GM18511 (cell line): ENCODE results near the gene NEU4.

Experiments
- ATAC-seq: cut with Tn5 transposase; IDR thresholded peaks from one replicate; pipeline ENCODE4 v1.9.1; 2021; ENCODE audit warnings: mild to moderate bottlenecking, moderate library complexity; ENCODE audit not compliant: unreplicated experiment

The NEU4 gene

GRCh38 chr2:241860184-241861078 is 51.4 kb downstream of the NEU4 start:
- ATAC-seq: peak; percentile 10

GRCh38 chr2:241861264-241861663 is 52.3 kb downstream of the NEU4 start:
- ATAC-seq: no peak

- no peak for ATAC-seq
Observed at GRCh38 chr2:241862093-241862492, 53.1 kb downstream of the NEU4 start.

- no peak for ATAC-seq
Observed at GRCh38 chr2:241862775-241863535, 54.0 kb downstream of the NEU4 start.

- ATAC-seq: no peak
Observed at GRCh38 chr2:241863536-241863954, 54.6 kb downstream of the NEU4 start.

GRCh38 chr2:241864168-241864849 is 55.3 kb downstream of the NEU4 start:
- ATAC-seq: no peak

- ATAC-seq: no peak
Observed at GRCh38 chr2:241864850-241865213, 55.8 kb downstream of the NEU4 start.

- no peak for ATAC-seq
Observed at GRCh38 chr2:241865416-241865956, 56.5 kb downstream of the NEU4 start.

GRCh38 chr2:241865957-241866789 is 57.2 kb downstream of the NEU4 start:
- no peak for ATAC-seq
